HepG2 (cell line): Measurements from ENCODE around the gene LAMTOR2. TPM values are rescaled to one million over a fixed set of nuclear protein-coding genes. Genes with fewer than 3 reads are reported as not detected.

Experiments
- ATAC-seq: fragments of 200-7000 bp; cut with Tn5 transposase; 3 replicates; pipeline ENCODE4 v1.9.1; 2020; ENCODE audit warnings: mild to moderate bottlenecking, moderate library complexity
- BruUV-seq: library from RNA; stranded (reverse); fragments of 400-500 nt; replicated peaks from 2 replicates; lab custom pipeline; 2021; lab: Mats Ljungman, UMichigan
- CTCF ChIA-PET: fragments of 300-600 bp; formaldehyde crosslinking; extraction: SDS; loops from one replicate; lab custom pipeline; 2021; ENCODE audit warnings: low total read pairs, inconsistent platforms, low intra/inter-chr PET ratio; lab: Yijun Ruan, JAX
- POLR2A ChIA-PET: fragments of 350-600 bp; sonication (Branson Sonifier 250); formaldehyde crosslinking; loops from one replicate; lab custom pipeline; 2020; ENCODE audit warnings: antibody characterized with exemption, inconsistent platforms; lab: Yijun Ruan, JAX
- DNase-seq: peaks from one replicate; pipeline ENCODE4 v3.0.0-alpha.2; 2015; ENCODE audit warnings: low spot score
- FAIRE-seq: peaks from 3 replicates; lab custom pipeline; 2011; peaks lifted over from hg19 to GRCh38; lab: Jason Lieb, UNC
- H2AFZ ChIP-seq: one replicate; pipeline ENCODE4 v1.6.1; 2011; ENCODE audit warnings: low read length, inconsistent platforms
- H3K27ac ChIP-seq: fragments of 300-600 bp; 3 replicates; pipeline ENCODE4 v1.8.0; 2011; ENCODE audit warnings: mixed run types, mild to moderate bottlenecking, mixed read lengths, low read length, inconsistent platforms; ENCODE audit not compliant: insufficient read depth; ENCODE audit errors: extremely low read length
- H3K27me3 ChIP-seq, 2 experiments: fragments of 200-600 bp in 1 of 2; 2 replicates in 1 of 2; 3 replicates in 1 of 2; pipeline versions ENCODE4 v1.6.0 to v1.8.0; 2011; ENCODE audit warnings: low read length in 2 of 2, mild to moderate bottlenecking in 2 of 2, moderate library complexity in 2 of 2, inconsistent platforms in 1 of 2; ENCODE audit not compliant: insufficient read depth in 2 of 2, control insufficient read depth in 1 of 2
- H3K36me3 ChIP-seq, 2 experiments: fragments of 200-600 bp in 1 of 2; replicated peaks in 1 of 2; 2 replicates in 1 of 2; 3 replicates in 1 of 2; pipeline versions ENCODE4 v1.5.1 to v1.8.0; 2011; ENCODE audit warnings: low read length in 2 of 2, inconsistent platforms in 1 of 2; ENCODE audit not compliant: insufficient read depth in 2 of 2, control insufficient read depth in 1 of 2
- H3K4me1 ChIP-seq: 2 replicates; pipeline ENCODE4 v1.5.1; 2012; ENCODE audit warnings: low read length, inconsistent platforms; ENCODE audit not compliant: insufficient read depth
- H3K4me2 ChIP-seq: 2 replicates; pipeline ENCODE4 v1.6.0; 2011; ENCODE audit warnings: low read depth, low read length, inconsistent platforms
- H3K4me3 ChIP-seq, 3 experiments: fragments of 200-600 bp in 1 of 3; sonication (generic), shearing (Covaris generic) in 1 of 3; replicated peaks in 1 of 3; 2 replicates each; pipeline ENCODE4 v1.5.1; 2011 to 2016; ENCODE audit warnings: low read length in 3 of 3, inconsistent platforms in 2 of 3, low read depth in 2 of 3, mild to moderate bottlenecking in 2 of 3, control low read depth in 1 of 3, mixed read lengths in 1 of 3; ENCODE audit not compliant: insufficient read depth in 1 of 3
- H3K79me2 ChIP-seq: one replicate; pipeline ENCODE4 v1.6.1; 2011; ENCODE audit warnings: low read length, inconsistent platforms; ENCODE audit not compliant: insufficient read depth
- H3K9ac ChIP-seq: 2 replicates; pipeline ENCODE4 v1.6.0; 2011; ENCODE audit warnings: mild to moderate bottlenecking, low read depth, low read length, inconsistent platforms; ENCODE audit not compliant: insufficient read depth
- H3K9me3 ChIP-seq: 2 replicates; pipeline ENCODE4 v1.5.1; 2012; ENCODE audit warnings: mild to moderate bottlenecking, low read length
- H4K20me1 ChIP-seq: 2 replicates; pipeline ENCODE4 v1.6.0; 2011; ENCODE audit warnings: inconsistent platforms, mild to moderate bottlenecking, low read length, moderate library complexity; ENCODE audit not compliant: insufficient read depth
- CENPBD1 ChIP-seq: sonication (generic); formaldehyde crosslinking; IDR thresholded peaks from 2 replicates; pipeline ENCODE4 v1.8.0; 2022; ENCODE audit warnings: missing genetic modification reagents, low read depth, mild to moderate bottlenecking, borderline replicate concordance
- EP300 ChIP-seq, 3 experiments: sonication (generic) in 1 of 3; formaldehyde crosslinking in 1 of 3; IDR thresholded peaks; 2 replicates each; pipeline versions ENCODE4 v1.5.1 to v1.6.1; 2011 to 2020; ENCODE audit warnings: low read depth in 2 of 3, low read length in 2 of 3, borderline replicate concordance in 1 of 3, improper control_type of control experiment in 1 of 3, mild to moderate bottlenecking in 1 of 3, missing genetic modification reagents in 1 of 3, moderate library complexity in 1 of 3
- MEIS2 ChIP-seq: sonication (generic); formaldehyde crosslinking; IDR thresholded peaks from 2 replicates; pipeline ENCODE4 v1.9.0; 2021; ENCODE audit warnings: mild to moderate bottlenecking, missing genetic modification reagents
- ZBTB33 ChIP-seq: sonication (generic); formaldehyde crosslinking; IDR thresholded peaks from 2 replicates; pipeline ENCODE4 v1.4.0; 2020; ENCODE audit warnings: missing genetic modification reagents
- ZNF563 ChIP-seq: sonication (generic); formaldehyde crosslinking; IDR thresholded peaks from 2 replicates; pipeline ENCODE4 v1.8.0; 2022; ENCODE audit warnings: mild to moderate bottlenecking, moderate library complexity, missing genetic modification reagents
- WGBS: methylation state at CpG from one replicate; pipeline ENCODE4 v1.1.6; 2017; ENCODE audit warnings: low lambda C conversion rate; 5-methylcytosine and 5-hydroxymethylcytosine counted together
- in situ Hi-C: cut with HindIII; loops from 2 replicates; pipeline ENCODE4 v1.10.0; 2017; ENCODE audit warnings: low pct_unique_long_range_greater_than_20kb; ENCODE audit not compliant: extremely low pct_ligation_motif_present
- intact Hi-C: fragments of 100-400 bp; cut with micrococcal nuclease; formaldehyde crosslinking; loops from one replicate; pipeline ENCODE4 v1.10.0; 2022; ENCODE audit not compliant: unreplicated experiment
- polyA plus RNA-seq, 8 experiments: library from polyadenylated mRNA; depleted of rRNA in 3 of 8; stranded (reverse) in 7 of 8; unstranded in 1 of 8; fragments of >200 nt; fragmentation: Illumina TruSeq in 4 of 8; extraction: Trizol in 4 of 8; gene quantifications; 2 replicates each; pipeline versions ENCODE4 v1.2.1 to v1.2.3, GENCODE V29; 2011 to 2016; ENCODE audit warnings: low read depth in 4 of 8, missing spikeins in 1 of 8, mixed read lengths in 1 of 8; ENCODE audit not compliant: insufficient read depth in 1 of 8
- total RNA-seq, 5 experiments: library from RNA; depleted of rRNA; stranded (reverse); fragments of >200 nt; fragmentation: Illumina TruSeq; extraction: Trizol; gene quantifications; 2 replicates each; pipeline ENCODE4 v1.2.3, GENCODE V29; 2016; ENCODE audit warnings: low read depth in 1 of 5

Gene LAMTOR2
- total and polyA plus RNA-seq, 2 of the 13 experiments (the other 11 are each of a cell fraction or from before 2014, with no cell fraction given): 36.5 to 66.4 TPM

- Histone ChIP-seq H3K4me3 (no peak overlapping the region), H3K27me3 (no peaks in the 10 kb centered on the region), H3K4me1 (peaks cover 45% of the 10 kb centered on the region), H4K20me1 (no peaks in the 10 kb centered on the region; the same call in 1 of the 2 replicates), H3K9ac (no peak overlapping the region), H3K36me3 (peaks cover 5 to 14% of the 10 kb centered on the region in 2 experiments; a peak in 4 of 5 replicates), H3K9me3 (no peaks in the 10 kb centered on the region), H3K27ac (no peak overlapping the region), H2AFZ (no peak overlapping the region), H3K79me2 (peaks cover 8% of the 10 kb centered on the region), H3K4me2 (no peak overlapping the region)
- ATAC-seq (no peak), FAIRE-seq (no peak), DNase-seq (no peak)
- TF ChIP-seq ZBTB33 (peak; percentile 45; the same call in 1 of the 2 replicates), MEIS2 (CRISPR knock-in tag) (no peak), ZNF563 (no peak), EP300 (IDR thresholded peaks at IDR 0.05; ENCODE audit: low read depth in 2 of 2, low read length in 2 of 2) (peak in 1 of 2 experiments; percentile 55; a peak in 1 of 4 replicates), EP300 (CRISPR knock-in tag; IDR thresholded peaks at IDR 0.05; ENCODE audit: borderline replicate concordance) (no peak), CENPBD1 (CRISPR knock-in tag) (no peak)
- in situ Hi-C loops (no loop called here), intact Hi-C loops (no loop called here)
- POLR2A ChIA-PET: no interaction called here
- no TSS peak for BruUV-seq
- WGBS: 74% methylated on average over 3 of the region's 3 CpGs
- CTCF ChIA-PET: no interaction called here
Measured at GRCh38 chr1:156075162-156075561, 20.6 kb downstream of the LAMTOR2 start.
